HG02885 (cell line): Measurements from ENCODE around the gene MYMX.

Source experiments
- ATAC-seq: cut with Tn5 transposase; IDR thresholded peaks from one replicate; pipeline ENCODE4 v1.9.1; 2021; ENCODE audit warnings: mild to moderate bottlenecking; ENCODE audit not compliant: unreplicated experiment, poor library complexity

The MYMX gene

GRCh38 chr6:44260451-44261297 lies 43.9 kb downstream of the MYMX start:
- ATAC-seq, result no peak

- no peak for ATAC-seq
Measured at GRCh38 chr6:44261581-44261980, 44.9 kb downstream of the MYMX start.

GRCh38 chr6:44262467-44263353 lies 46.0 kb downstream of the MYMX start:
- no peak for ATAC-seq

- peak; percentile 17 for ATAC-seq
Measured at GRCh38 chr6:44263354-44264100, 46.8 kb downstream of the MYMX start.

- peak; percentile 26 for ATAC-seq
Measured at GRCh38 chr6:44264154-44265006, 47.7 kb downstream of the MYMX start.

GRCh38 chr6:44265007-44265721 lies 48.4 kb downstream of the MYMX start, which contains the start of gene NFKBIE:
TSS of gene NFKBIE (minus strand) at chr6:44265551. CDS start at chr6:44265346, 205 bp downstream.
- peak; percentile 45 for ATAC-seq

GRCh38 chr6:44265722-44266233 lies 49.1 kb downstream of the MYMX start:
- ATAC-seq, result no peak

- ATAC-seq, result peak; percentile 37
Measured at GRCh38 chr6:44266347-44266746, 49.6 kb downstream of the MYMX start.

- ATAC-seq, result no peak
Measured at GRCh38 chr6:44267252-44267651, 50.5 kb downstream of the MYMX start.
